Endothelial cell of umbilical vein (primary cell): ENCODE data around the gene INKA1. TPM values are rescaled to one million over a fixed set of nuclear protein-coding genes. Genes with fewer than 3 reads are reported as not detected.

Experiments
- BruUV-seq: library from RNA; stranded (reverse); fragments of 400-500 nt; replicated peaks from 2 replicates; lab custom pipeline; 2021; lab: Mats Ljungman, UMichigan
- CTCF ChIA-PET: fragments of 300-600, 350-600 bp; sonication (Branson Sonifier 250); formaldehyde crosslinking; loops from one replicate; lab custom pipeline; 2021; ENCODE audit warnings: antibody characterized with exemption, inconsistent platforms; lab: Charles Lee
- POLR2A ChIA-PET: fragments of 300-600, 350-600 bp; sonication (Branson Sonifier 250); formaldehyde crosslinking; loops from one replicate; lab custom pipeline; 2021; ENCODE audit warnings: antibody characterized with exemption, inconsistent platforms; lab: Charles Lee
- DNase-seq: peaks from one replicate; pipeline ENCODE4 v3.0.0-alpha.2; 2011; ENCODE audit warnings: low read depth, low spot score
- FAIRE-seq: peaks from 2 replicates; lab custom pipeline; 2011; peaks lifted over from hg19 to GRCh38; lab: Jason Lieb, UNC
- H2AFZ ChIP-seq: 2 replicates; pipeline ENCODE4 v1.6.0; 2012; ENCODE audit warnings: low read depth, low read length, control low read depth, inconsistent platforms
- H3K27ac ChIP-seq: 2 replicates; pipeline ENCODE4 v1.5.1; 2011; ENCODE audit warnings: low read depth, mild to moderate bottlenecking, control low read depth, low read length, moderate library complexity; ENCODE audit not compliant: insufficient read depth
- H3K27me3 ChIP-seq, 2 experiments: 2 replicates each; pipeline versions ENCODE4 v1.6.0 to v1.6.1; 2011; ENCODE audit warnings: low read length in 2 of 2, mixed read lengths in 1 of 2; ENCODE audit not compliant: control insufficient read depth in 2 of 2, insufficient read depth in 2 of 2
- H3K36me3 ChIP-seq, 2 experiments: 2 replicates in 1 of 2; 3 replicates in 1 of 2; pipeline ENCODE4 v1.5.1; 2011; ENCODE audit warnings: low read length in 2 of 2, mild to moderate bottlenecking in 1 of 2, moderate library complexity in 1 of 2; ENCODE audit not compliant: control insufficient read depth in 2 of 2, insufficient read depth in 2 of 2; ENCODE audit errors: extremely low read depth in 1 of 2
- H3K4me1 ChIP-seq: 3 replicates; pipeline ENCODE4 v1.5.1; 2011; ENCODE audit warnings: mild to moderate bottlenecking, low read length; ENCODE audit not compliant: control insufficient read depth, insufficient read depth; ENCODE audit errors: extremely low read depth
- H3K4me2 ChIP-seq: 2 replicates; pipeline ENCODE4 v1.6.1; 2011; ENCODE audit warnings: low read length, control low read depth, mixed read lengths; ENCODE audit not compliant: insufficient read depth
- H3K4me3 ChIP-seq, 3 experiments: fragments of 200-600 bp in 1 of 3; sonication (generic), shearing (Covaris generic) in 1 of 3; replicated peaks in 1 of 3; 2 replicates each; pipeline ENCODE4 v1.5.1; 2011 to 2016; ENCODE audit warnings: control low read depth in 3 of 3, low read length in 3 of 3, mild to moderate bottlenecking in 2 of 3, inconsistent platforms in 1 of 3, low read depth in 1 of 3, moderate library complexity in 1 of 3; ENCODE audit not compliant: insufficient read depth in 1 of 3
- H3K79me2 ChIP-seq: 2 replicates; pipeline ENCODE4 v1.6.0; 2012; ENCODE audit warnings: low read length, inconsistent platforms; ENCODE audit not compliant: control insufficient read depth, insufficient read depth
- H3K9ac ChIP-seq: replicated peaks from 2 replicates; pipeline ENCODE3; 2011; ENCODE audit warnings: low read length, control low read depth; ENCODE audit not compliant: insufficient read depth; ENCODE audit errors: extremely low read depth
- H3K9me1 ChIP-seq: replicated peaks from 3 replicates; pipeline ENCODE4 v1.6.0; 2011; ENCODE audit warnings: mild to moderate bottlenecking, low read length; ENCODE audit not compliant: control insufficient read depth, insufficient read depth; ENCODE audit errors: extremely low read depth
- H3K9me3 ChIP-seq: replicated peaks from 2 replicates; pipeline ENCODE4 v1.5.1; 2012; ENCODE audit warnings: low read length, inconsistent platforms; ENCODE audit not compliant: control insufficient read depth, insufficient read depth
- H4K20me1 ChIP-seq: replicated peaks from 2 replicates; pipeline ENCODE3; 2011; ENCODE audit warnings: mild to moderate bottlenecking, low read length; ENCODE audit not compliant: control insufficient read depth, insufficient read depth; ENCODE audit errors: extremely low read depth
- CTCF ChIP-seq, 2 donors: IDR thresholded peaks; 1 replicate in 1 of 2; 2 replicates in 1 of 2; pipeline ENCODE4 v1.5.1; 2011; ENCODE audit warnings: low read length in 2 of 2, mild to moderate bottlenecking in 2 of 2, moderate library complexity in 2 of 2, control low read depth in 1 of 2, inconsistent platforms in 1 of 2, low read depth in 1 of 2; ENCODE audit not compliant: insufficient read depth in 1 of 2; ENCODE audit errors: extremely low read depth in 1 of 2
- EZH2 ChIP-seq: IDR thresholded peaks from 2 replicates; pipeline ENCODE4 v1.6.1; 2012; ENCODE audit warnings: borderline replicate concordance, low read depth, mild to moderate bottlenecking, moderate library complexity, low read length, inconsistent platforms; ENCODE audit not compliant: severe bottlenecking
- FOS ChIP-seq: IDR thresholded peaks from 2 replicates; pipeline ENCODE4 v1.6.1; 2011; ENCODE audit warnings: mild to moderate bottlenecking, low read length, moderate library complexity, borderline replicate concordance; ENCODE audit not compliant: insufficient read depth
- GATA2 ChIP-seq: IDR thresholded peaks from 2 replicates; pipeline ENCODE4 v1.7.0; 2011; ENCODE audit warnings: low read depth, mild to moderate bottlenecking, moderate library complexity, mixed read lengths, low read length; ENCODE audit not compliant: insufficient read length, insufficient read depth
- JUN ChIP-seq: IDR thresholded peaks from 2 replicates; pipeline ENCODE4 v1.6.1; 2011; ENCODE audit warnings: borderline replicate concordance, low read depth; ENCODE audit not compliant: insufficient read length, insufficient read depth
- MAX ChIP-seq: IDR thresholded peaks from 2 replicates; pipeline ENCODE4 v1.6.1; 2011; ENCODE audit not compliant: insufficient read depth, insufficient read length
- MYC ChIP-seq: IDR thresholded peaks from one replicate; pipeline ENCODE4 v1.6.1; 2011; ENCODE audit warnings: mild to moderate bottlenecking, low read depth, low read length
- POLR2A ChIP-seq: IDR thresholded peaks from 2 replicates; pipeline ENCODE4 v1.6.1; 2012; ENCODE audit warnings: low read depth, mild to moderate bottlenecking, control low read depth, low read length
- POLR2AphosphoS5 ChIP-seq: IDR thresholded peaks from 2 replicates; pipeline ENCODE4 v1.6.1; 2012; ENCODE audit warnings: low read depth, mild to moderate bottlenecking, control low read depth, low read length, moderate library complexity; ENCODE audit not compliant: insufficient read depth
- dilution Hi-C: fragments of 300-500 bp; cut with MboI; formaldehyde crosslinking; loops from one replicate; pipeline ENCODE4 v1.15.0; 2019; ENCODE audit warnings: low sequenced_read_pairs; ENCODE audit not compliant: extremely low pct_ligation_motif_present
- intact Hi-C: fragments of 100-400 bp; cut with micrococcal nuclease; formaldehyde crosslinking; loops from one replicate; pipeline ENCODE4 v1.10.0; 2022
- polyA plus RNA-seq, 4 experiments: library from polyadenylated mRNA; depleted of rRNA in 3 of 4; stranded (reverse) in 3 of 4; unstranded in 1 of 4; fragments of >200 nt; gene quantifications; 2 replicates each; pipeline versions ENCODE4 v1.2.1 to v1.2.3, GENCODE V29; 2011 to 2012; ENCODE audit warnings: missing spikeins in 1 of 4
- total RNA-seq: library from RNA; stranded (reverse); gene quantifications from 2 replicates; pipeline ENCODE4 v1.2.3, GENCODE V29; 2021

INKA1 gene
- total and polyA plus RNA-seq, 2 donors (not counting 3 experiments of a cell fraction or from before 2014, with no cell fraction given): 24.0 to 37.8 TPM

GRCh38 chr3:49754536-49754935 lies 48.5 kb upstream of the INKA1 start:
- intact Hi-C loops: no loop called here
- Histone ChIP-seq H3K9me3 (no peaks in the 10 kb centered on the region), H3K9ac (no peak overlapping the region), H3K27me3 (no peaks in the 10 kb centered on the region), H3K27ac (no peak overlapping the region), H2AFZ (no peak overlapping the region), H3K79me2 (peaks cover 64% of the 10 kb centered on the region), H3K4me1 (no peaks in the 10 kb centered on the region), H4K20me1 (peaks cover 2% of the 10 kb centered on the region), H3K4me2 (no peak overlapping the region), H3K4me3 (no peak overlapping the region), H3K9me1 (no peaks in the 10 kb centered on the region), H3K36me3 (no peaks in the 10 kb centered on the region)
- no peak for DNase-seq
- BruUV-seq: no TSS peak
- TF ChIP-seq MYC: no peak
- TF ChIP-seq MAX: no peak
- TF ChIP-seq GATA2: no peak
- no peak for TF ChIP-seq POLR2AphosphoS5
- dilution Hi-C loops: no loop called here
- CTCF ChIA-PET: no interaction called here
- POLR2A ChIA-PET: no interaction called here
- FAIRE-seq: no peak

GRCh38 chr3:49756036-49756435 lies 47.0 kb upstream of the INKA1 start:
- Histone ChIP-seq H3K9me1 (no peaks in the 10 kb centered on the region), H3K4me2 (no peak overlapping the region), H3K36me3 (no peaks in the 10 kb centered on the region), H3K27me3 (no peaks in the 10 kb centered on the region), H2AFZ (no peak overlapping the region), H3K4me1 (no peaks in the 10 kb centered on the region), H4K20me1 (peaks cover 4% of the 10 kb centered on the region), H3K4me3 (no peak overlapping the region), H3K9ac (no peak overlapping the region), H3K27ac (no peak overlapping the region), H3K79me2 (peaks cover 69% of the 10 kb centered on the region), H3K9me3 (no peaks in the 10 kb centered on the region)
- dilution Hi-C loops (no loop called here), intact Hi-C loops (no loop called here)
- BruUV-seq: no TSS peak
- CTCF ChIA-PET: no interaction called here
- TF ChIP-seq JUN (no peak), FOS (no peak), MYC (no peak), POLR2A (no peak), GATA2 (no peak), POLR2AphosphoS5 (no peak), EZH2 (no peak), CTCF (IDR thresholded peaks at IDR 0.05; ENCODE audit: extremely low read depth in 1 of 2, insufficient read depth in 1 of 2, low read depth in 1 of 2, low read length in 2 of 2) (no peak), MAX (no peak)
- no peak for DNase-seq
- POLR2A ChIA-PET: no interaction called here
- FAIRE-seq: no peak
